Measurements from ENCODE around the gene WNT9A.

Gene WNT9A

GRCh38 chr1:227926216-227926791 is 21.4 kb downstream of the WNT9A start:
- no peak for TF ChIP-seq CTCF (conservative IDR thresholded peaks at IDR 0.05; ENCODE audit: low read depth, low read length)
- no peak for DNase-seq (ENCODE audit: low read depth)
- no peak overlapping the region for H3K4me3 ChIP-seq (ENCODE audit: low read depth, low read length)

- TF ChIP-seq CTCF (conservative IDR thresholded peaks at IDR 0.05; ENCODE audit: low read depth, low read length), result no peak
- no peak for DNase-seq (ENCODE audit: low read depth)
- no peak overlapping the region for H3K4me3 ChIP-seq (ENCODE audit: low read depth, low read length)
Observed at GRCh38 chr1:227925582-227926198, 22.0 kb downstream of the WNT9A start.

- TF ChIP-seq CTCF (conservative IDR thresholded peaks at IDR 0.05; ENCODE audit: low read depth, low read length), result no peak
- no peak overlapping the region for H3K4me3 ChIP-seq (ENCODE audit: low read depth, low read length)
- DNase-seq (ENCODE audit: low read depth), result no peak
Observed at GRCh38 chr1:227924833-227925574, 22.7 kb downstream of the WNT9A start.

GRCh38 chr1:227924168-227924832 is 23.4 kb downstream of the WNT9A start:
- no peak overlapping the region for H3K4me3 ChIP-seq (ENCODE audit: low read depth, low read length)
- DNase-seq (ENCODE audit: low read depth), result no peak
- no peak for TF ChIP-seq CTCF (conservative IDR thresholded peaks at IDR 0.05; ENCODE audit: low read depth, low read length)

GRCh38 chr1:227923353-227924167 is 24.2 kb downstream of the WNT9A start:
- TF ChIP-seq CTCF (conservative IDR thresholded peaks at IDR 0.05; ENCODE audit: low read depth, low read length), result no peak
- H3K4me3 ChIP-seq (ENCODE audit: low read depth, low read length), result no peak overlapping the region
- DNase-seq (ENCODE audit: low read depth), result no peak

- DNase-seq (ENCODE audit: low read depth), result no peak
- H3K4me3 ChIP-seq (ENCODE audit: low read depth, low read length), result no peak overlapping the region
- TF ChIP-seq CTCF (conservative IDR thresholded peaks at IDR 0.05; ENCODE audit: low read depth, low read length), result no peak
Observed at GRCh38 chr1:227922501-227923352, 25.0 kb downstream of the WNT9A start.
